Ovary (tissue), 3 donors: ENCODE results near the gene MAGEE2.

Experiments
- EP300 ChIP-seq: sonication (generic); formaldehyde crosslinking; IDR thresholded peaks from one replicate; pipeline ENCODE4 v1.6.1; 2017; ENCODE audit warnings: antibody characterized with exemption
- TF ChIP-seq, protein P1 (sequence below), 3 donors: fragments of 450-650 bp in 2 of 3; fragments of 200-600 bp in 1 of 3; IDR thresholded peaks; one replicate each; pipeline versions ENCODE4 v1.5.1 to v1.8.0; 2016 to 2022; ENCODE audit warnings: antibody characterized with exemption in 3 of 3, mild to moderate bottlenecking in 1 of 3
- donor health status: DM: no; HTN: no; CAD: no.

DNA sequence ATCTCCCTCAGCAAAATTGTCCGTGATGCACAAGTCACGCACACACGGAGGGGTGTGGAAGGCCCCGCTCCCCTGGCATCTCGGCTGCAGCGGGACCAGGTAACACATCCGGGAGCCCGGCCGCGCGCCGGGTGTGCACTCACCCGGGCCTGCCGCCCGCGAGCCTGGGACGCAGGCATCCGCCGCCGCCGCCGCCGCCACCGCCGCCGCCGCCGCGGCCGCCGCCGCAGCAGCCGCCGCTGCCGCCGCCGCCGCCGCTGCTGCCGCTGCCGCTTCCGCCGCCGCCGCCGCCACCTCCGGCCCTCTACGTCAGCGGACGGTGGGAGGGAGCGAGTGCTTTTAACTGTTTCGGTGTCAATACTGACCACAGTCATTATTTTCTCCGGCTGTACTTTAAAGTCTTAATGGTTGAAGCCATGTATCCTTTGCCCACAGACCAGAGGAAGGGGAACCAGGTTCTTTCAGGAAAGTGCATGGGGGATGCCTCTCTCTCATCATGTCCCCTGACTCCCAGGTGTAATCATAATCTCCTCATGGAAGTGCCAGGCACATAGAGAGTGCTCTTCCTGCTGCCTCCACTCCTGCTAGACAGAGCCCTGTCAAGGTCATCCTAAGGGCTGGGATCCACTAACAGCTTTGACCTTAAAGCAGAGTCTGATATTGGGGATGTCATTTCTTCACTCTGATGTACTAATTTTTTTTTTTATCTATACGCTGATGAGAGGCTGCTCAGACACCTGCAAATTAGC is 38.0 kb downstream of the MAGEE2 start:
- TF ChIP-seq EP300, result no peak
- TF ChIP-seq, protein P1, sequence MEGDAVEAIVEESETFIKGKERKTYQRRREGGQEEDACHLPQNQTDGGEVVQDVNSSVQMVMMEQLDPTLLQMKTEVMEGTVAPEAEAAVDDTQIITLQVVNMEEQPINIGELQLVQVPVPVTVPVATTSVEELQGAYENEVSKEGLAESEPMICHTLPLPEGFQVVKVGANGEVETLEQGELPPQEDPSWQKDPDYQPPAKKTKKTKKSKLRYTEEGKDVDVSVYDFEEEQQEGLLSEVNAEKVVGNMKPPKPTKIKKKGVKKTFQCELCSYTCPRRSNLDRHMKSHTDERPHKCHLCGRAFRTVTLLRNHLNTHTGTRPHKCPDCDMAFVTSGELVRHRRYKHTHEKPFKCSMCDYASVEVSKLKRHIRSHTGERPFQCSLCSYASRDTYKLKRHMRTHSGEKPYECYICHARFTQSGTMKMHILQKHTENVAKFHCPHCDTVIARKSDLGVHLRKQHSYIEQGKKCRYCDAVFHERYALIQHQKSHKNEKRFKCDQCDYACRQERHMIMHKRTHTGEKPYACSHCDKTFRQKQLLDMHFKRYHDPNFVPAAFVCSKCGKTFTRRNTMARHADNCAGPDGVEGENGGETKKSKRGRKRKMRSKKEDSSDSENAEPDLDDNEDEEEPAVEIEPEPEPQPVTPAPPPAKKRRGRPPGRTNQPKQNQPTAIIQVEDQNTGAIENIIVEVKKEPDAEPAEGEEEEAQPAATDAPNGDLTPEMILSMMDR (IDR thresholded peaks at IDR 0.05), result no peak
